SK-N-SH (cell line): ENCODE data around the gene SNX11. TPM values are rescaled to one million over a fixed set of nuclear protein-coding genes. Genes with fewer than 3 reads are reported as not detected.

ENCODE experiments used
- CTCF ChIA-PET: fragments of 300-600, 350-600 bp; formaldehyde crosslinking; extraction: SDS; loops from one replicate; lab custom pipeline; 2021; lab: Yijun Ruan, JAX
- POLR2A ChIA-PET: fragments of 350-600 bp; sonication (Branson Sonifier 250); formaldehyde crosslinking; extraction: SDS; loops from one replicate; lab custom pipeline; 2020; ENCODE audit warnings: antibody characterized with exemption, inconsistent platforms; lab: Yijun Ruan, JAX
- DNase-seq: peaks from one replicate; pipeline ENCODE4 v3.0.0; 2012
- H2AFZ ChIP-seq: fragments of 200-600 bp; sonication (generic); 2 replicates; pipeline ENCODE4 v1.8.1; 2016; ENCODE audit warnings: antibody characterized with exemption, mild to moderate bottlenecking, low read depth
- H3F3A ChIP-seq: fragments of 200-600 bp; sonication (generic); replicated peaks from 2 replicates; pipeline ENCODE3; 2016; ENCODE audit warnings: antibody characterized with exemption, mild to moderate bottlenecking; ENCODE audit not compliant: insufficient read depth
- H3K27ac ChIP-seq, 2 experiments: fragments of 200-500 bp in 1 of 2; fragments of 200-600 bp in 1 of 2; sonication (Bioruptor generic) in 1 of 2; sonication (generic), shearing (Covaris generic) in 1 of 2; 2 replicates each; pipeline versions ENCODE4 v1.5.1 to v1.6.1; 2014 to 2016; ENCODE audit warnings: low read depth in 2 of 2, inconsistent platforms in 1 of 2, low read length in 1 of 2, mild to moderate bottlenecking in 1 of 2, mixed read lengths in 1 of 2
- H3K27me3 ChIP-seq: fragments of 200-600 bp; sonication (generic), shearing (Covaris generic); 2 replicates; pipeline ENCODE4 v1.6.1; 2016; ENCODE audit warnings: mixed run types; ENCODE audit not compliant: insufficient read depth
- H3K36me3 ChIP-seq, 2 experiments: fragments of 200-500 bp in 1 of 2; fragments of 200-600 bp in 1 of 2; sonication (Bioruptor generic) in 1 of 2; sonication (generic) in 1 of 2; replicated peaks in 1 of 2; 2 replicates each; pipeline versions ENCODE3 to v1.5.1; 2014 to 2016; ENCODE audit warnings: low read length in 1 of 2, mild to moderate bottlenecking in 1 of 2; ENCODE audit not compliant: insufficient read depth in 2 of 2, control insufficient read depth in 1 of 2
- H3K4me1 ChIP-seq, 2 experiments: fragments of 200-500 bp in 1 of 2; fragments of 200-600 bp in 1 of 2; sonication (Bioruptor generic) in 1 of 2; sonication (generic), shearing (Covaris generic) in 1 of 2; 2 replicates each; pipeline versions ENCODE4 v1.5.1 to v1.6.1; 2014 to 2016; ENCODE audit warnings: low read depth in 1 of 2, low read length in 1 of 2, mixed run types in 1 of 2; ENCODE audit not compliant: insufficient read depth in 2 of 2, control insufficient read depth in 1 of 2
- H3K4me2 ChIP-seq: fragments of 200-600 bp; sonication (generic), shearing (Covaris generic); 2 replicates; pipeline ENCODE4 v1.6.1; 2017; ENCODE audit warnings: mixed run types
- H3K4me3 ChIP-seq, 2 experiments: fragments of 200-500 bp in 1 of 2; fragments of 200-600 bp in 1 of 2; sonication (Bioruptor generic) in 1 of 2; sonication (generic), shearing (Covaris generic) in 1 of 2; 2 replicates each; pipeline versions ENCODE4 v1.5.1 to v1.8.1; 2014 to 2016; ENCODE audit warnings: low read depth in 2 of 2, inconsistent platforms in 1 of 2, low read length in 1 of 2, mild to moderate bottlenecking in 1 of 2, mixed read lengths in 1 of 2, moderate library complexity in 1 of 2
- H3K79me2 ChIP-seq: fragments of 200-600 bp; sonication (generic); 2 replicates; pipeline ENCODE4 v1.8.1; 2017; ENCODE audit warnings: mild to moderate bottlenecking; ENCODE audit not compliant: insufficient read depth
- H3K9ac ChIP-seq: fragments of 200-600 bp; sonication (generic); 2 replicates; pipeline ENCODE4 v1.6.1; 2017; ENCODE audit warnings: mixed run types
- H3K9me2 ChIP-seq: fragments of 200-600 bp; sonication (generic); 2 replicates; pipeline ENCODE4 v1.6.1; 2017; ENCODE audit warnings: mixed run types
- H3K9me3 ChIP-seq: fragments of 200-600 bp; sonication (generic); 2 replicates; pipeline ENCODE4 v1.6.1; 2017; ENCODE audit warnings: mixed run types, mild to moderate bottlenecking, moderate library complexity
- H4K20me1 ChIP-seq: fragments of 200-600 bp; sonication (generic); 2 replicates; pipeline ENCODE4 v1.6.1; 2017; ENCODE audit warnings: mild to moderate bottlenecking, mixed run types; ENCODE audit not compliant: insufficient read depth
- CHD2 ChIP-seq: fragments of 150-350 bp; IDR thresholded peaks from 2 replicates; pipeline ENCODE4 v1.6.1; 2018; ENCODE audit warnings: low read length; ENCODE audit not compliant: partially characterized antibody
- ELF1 ChIP-seq: IDR thresholded peaks from 2 replicates; pipeline ENCODE4 v1.4.0; 2012
- FOSL2 ChIP-seq: IDR thresholded peaks from 2 replicates; pipeline ENCODE4 v1.4.0; 2012; ENCODE audit warnings: low read depth, mild to moderate bottlenecking, moderate library complexity, borderline replicate concordance
- GATA2 ChIP-seq: sonication (generic); formaldehyde crosslinking; IDR thresholded peaks from 2 replicates; pipeline ENCODE4 v1.5.0; 2020; ENCODE audit warnings: mild to moderate bottlenecking, missing genetic modification reagents
- NRF1 ChIP-seq: IDR thresholded peaks from 2 replicates; pipeline ENCODE4 v1.6.1; 2012; ENCODE audit warnings: low read depth, mild to moderate bottlenecking, low read length
- POLR2AphosphoS5 ChIP-seq: IDR thresholded peaks from 2 replicates; pipeline ENCODE4 v1.6.1; 2012; ENCODE audit warnings: low read depth, low read length
- RAD21 ChIP-seq: IDR thresholded peaks from 2 replicates; pipeline ENCODE4 v1.6.1; 2012; ENCODE audit warnings: mild to moderate bottlenecking, low read length
- RCOR1 ChIP-seq: fragments of 150-350 bp; IDR thresholded peaks from 2 replicates; pipeline ENCODE4 v1.6.1; 2017; ENCODE audit warnings: antibody characterized with exemption, low read length
- RFX5 ChIP-seq: IDR thresholded peaks from 2 replicates; pipeline ENCODE4 v1.6.1; 2012; ENCODE audit warnings: mild to moderate bottlenecking, improper control_type of control experiment, low read length
- SMC3 ChIP-seq: IDR thresholded peaks from 2 replicates; pipeline ENCODE4 v1.6.1; 2012; ENCODE audit warnings: low read depth, low read length, improper control_type of control experiment
- TAF1 ChIP-seq: IDR thresholded peaks from 2 replicates; pipeline ENCODE4 v1.6.1; 2012; ENCODE audit warnings: low read depth, mild to moderate bottlenecking, low read length, moderate library complexity, borderline replicate concordance
- TEAD4 ChIP-seq: IDR thresholded peaks from 2 replicates; pipeline ENCODE4 v1.4.0; 2012; ENCODE audit warnings: mild to moderate bottlenecking, borderline replicate concordance; ENCODE audit not compliant: insufficient read depth
- YY1 ChIP-seq: IDR thresholded peaks from 2 replicates; pipeline ENCODE4 v1.4.0; 2012; ENCODE audit warnings: low read depth, mild to moderate bottlenecking
- WGBS: methylation state at CpG from one replicate; pipeline ENCODE4 v1.1.6; 2017; ENCODE audit warnings: low lambda C conversion rate; 5-methylcytosine and 5-hydroxymethylcytosine counted together
- polyA plus RNA-seq, 3 experiments: library from polyadenylated mRNA; depleted of rRNA; stranded (reverse); fragments of >200 nt; gene quantifications; 2 replicates each; pipeline ENCODE4 v1.2.3, GENCODE V29; 2012
- TF ChIP-seq, protein P1 (sequence below): fragments of 200-600 bp; sonication (generic); IDR thresholded peaks from 2 replicates; pipeline ENCODE4 v1.6.1; 2017; ENCODE audit warnings: antibody characterized with exemption, mild to moderate bottlenecking, moderate library complexity
- TF ChIP-seq, protein P2 (sequence below): IDR thresholded peaks from 2 replicates; pipeline ENCODE4 v1.4.0; 2012; ENCODE audit warnings: low read depth, borderline replicate concordance
- TF ChIP-seq, protein P3 (sequence below): IDR thresholded peaks from 2 replicates; pipeline ENCODE4 v1.6.1; 2012; ENCODE audit warnings: mild to moderate bottlenecking, low read depth, low read length, moderate library complexity

Gene SNX11
- polyA plus RNA-seq, 1 of the 3 experiments (the other 2 are of a cell fraction): 19.0 TPM

- TF ChIP-seq ELF1 (no peak), RCOR1 (no peak), CHD2 (no peak), FOSL2 (no peak), RFX5 (no peak), NRF1 (no peak)
- TF ChIP-seq, protein P1, sequence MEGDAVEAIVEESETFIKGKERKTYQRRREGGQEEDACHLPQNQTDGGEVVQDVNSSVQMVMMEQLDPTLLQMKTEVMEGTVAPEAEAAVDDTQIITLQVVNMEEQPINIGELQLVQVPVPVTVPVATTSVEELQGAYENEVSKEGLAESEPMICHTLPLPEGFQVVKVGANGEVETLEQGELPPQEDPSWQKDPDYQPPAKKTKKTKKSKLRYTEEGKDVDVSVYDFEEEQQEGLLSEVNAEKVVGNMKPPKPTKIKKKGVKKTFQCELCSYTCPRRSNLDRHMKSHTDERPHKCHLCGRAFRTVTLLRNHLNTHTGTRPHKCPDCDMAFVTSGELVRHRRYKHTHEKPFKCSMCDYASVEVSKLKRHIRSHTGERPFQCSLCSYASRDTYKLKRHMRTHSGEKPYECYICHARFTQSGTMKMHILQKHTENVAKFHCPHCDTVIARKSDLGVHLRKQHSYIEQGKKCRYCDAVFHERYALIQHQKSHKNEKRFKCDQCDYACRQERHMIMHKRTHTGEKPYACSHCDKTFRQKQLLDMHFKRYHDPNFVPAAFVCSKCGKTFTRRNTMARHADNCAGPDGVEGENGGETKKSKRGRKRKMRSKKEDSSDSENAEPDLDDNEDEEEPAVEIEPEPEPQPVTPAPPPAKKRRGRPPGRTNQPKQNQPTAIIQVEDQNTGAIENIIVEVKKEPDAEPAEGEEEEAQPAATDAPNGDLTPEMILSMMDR: no peak
- TF ChIP-seq, protein P2, sequence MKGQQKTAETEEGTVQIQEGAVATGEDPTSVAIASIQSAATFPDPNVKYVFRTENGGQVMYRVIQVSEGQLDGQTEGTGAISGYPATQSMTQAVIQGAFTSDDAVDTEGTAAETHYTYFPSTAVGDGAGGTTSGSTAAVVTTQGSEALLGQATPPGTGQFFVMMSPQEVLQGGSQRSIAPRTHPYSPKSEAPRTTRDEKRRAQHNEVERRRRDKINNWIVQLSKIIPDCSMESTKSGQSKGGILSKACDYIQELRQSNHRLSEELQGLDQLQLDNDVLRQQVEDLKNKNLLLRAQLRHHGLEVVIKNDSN: no peak
Measured at GRCh38 chr17:48137656-48138055, 30.1 kb downstream of the SNX11 start (continued).

DNA sequence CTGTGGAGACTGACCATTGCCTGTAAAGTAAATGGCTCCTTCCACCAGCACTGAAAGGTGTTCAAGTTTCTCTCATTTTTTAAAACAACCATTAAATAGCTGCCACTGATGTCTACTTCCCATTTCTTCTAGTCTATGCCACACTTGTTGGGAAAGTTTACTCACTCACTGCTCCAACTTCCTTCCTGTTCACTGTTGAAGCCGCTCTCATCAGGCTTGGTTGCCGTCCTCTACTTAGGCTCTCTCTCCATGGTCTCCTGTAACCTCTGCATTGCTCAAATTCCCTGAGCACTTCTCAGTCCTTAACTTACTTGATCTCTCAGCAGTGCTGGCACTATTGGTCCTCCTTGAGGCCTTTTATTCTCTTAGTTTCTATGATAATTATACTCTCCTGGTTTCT, 32.4 kb downstream of the SNX11 start:
- Histone ChIP-seq H3K9me2 (no peaks in the 10 kb centered on the region), H2AFZ (no peak overlapping the region), H3K27ac (no peak overlapping the region), H4K20me1 (no peaks in the 10 kb centered on the region), H3K9me3 (no peaks in the 10 kb centered on the region), H3K4me3 (no peak overlapping the region), H3K4me2 (no peak overlapping the region), H3K4me1 (no peaks in the 10 kb centered on the region; a peak in 1 of 4 replicates), H3F3A (no peaks in the 10 kb centered on the region), H3K36me3 (no peaks in the 10 kb centered on the region), H3K79me2 (no peaks in the 10 kb centered on the region), H3K27me3 (peaks cover 80% of the 10 kb centered on the region), H3K9ac (no peak overlapping the region)
- ChIA-PET POLR2A (no interaction called here), CTCF (interaction anchor here (0.8 to 2.4 kb wide), 8 partner anchors 8 to 115 kb away, joined by 3 to 11 read pairs (median 4); no protein-coding TSS in a partner anchor)
- DNase-seq: no peak
- TF ChIP-seq TAF1 (no peak), POLR2AphosphoS5 (no peak), SMC3 (no peak), TEAD4 (no peak), YY1 (no peak), GATA2 (CRISPR knock-in tag) (no peak), FOSL2 (no peak), RAD21 (no peak), RCOR1 (no peak)
- TF ChIP-seq, protein P2: no peak
- TF ChIP-seq, protein P3, sequence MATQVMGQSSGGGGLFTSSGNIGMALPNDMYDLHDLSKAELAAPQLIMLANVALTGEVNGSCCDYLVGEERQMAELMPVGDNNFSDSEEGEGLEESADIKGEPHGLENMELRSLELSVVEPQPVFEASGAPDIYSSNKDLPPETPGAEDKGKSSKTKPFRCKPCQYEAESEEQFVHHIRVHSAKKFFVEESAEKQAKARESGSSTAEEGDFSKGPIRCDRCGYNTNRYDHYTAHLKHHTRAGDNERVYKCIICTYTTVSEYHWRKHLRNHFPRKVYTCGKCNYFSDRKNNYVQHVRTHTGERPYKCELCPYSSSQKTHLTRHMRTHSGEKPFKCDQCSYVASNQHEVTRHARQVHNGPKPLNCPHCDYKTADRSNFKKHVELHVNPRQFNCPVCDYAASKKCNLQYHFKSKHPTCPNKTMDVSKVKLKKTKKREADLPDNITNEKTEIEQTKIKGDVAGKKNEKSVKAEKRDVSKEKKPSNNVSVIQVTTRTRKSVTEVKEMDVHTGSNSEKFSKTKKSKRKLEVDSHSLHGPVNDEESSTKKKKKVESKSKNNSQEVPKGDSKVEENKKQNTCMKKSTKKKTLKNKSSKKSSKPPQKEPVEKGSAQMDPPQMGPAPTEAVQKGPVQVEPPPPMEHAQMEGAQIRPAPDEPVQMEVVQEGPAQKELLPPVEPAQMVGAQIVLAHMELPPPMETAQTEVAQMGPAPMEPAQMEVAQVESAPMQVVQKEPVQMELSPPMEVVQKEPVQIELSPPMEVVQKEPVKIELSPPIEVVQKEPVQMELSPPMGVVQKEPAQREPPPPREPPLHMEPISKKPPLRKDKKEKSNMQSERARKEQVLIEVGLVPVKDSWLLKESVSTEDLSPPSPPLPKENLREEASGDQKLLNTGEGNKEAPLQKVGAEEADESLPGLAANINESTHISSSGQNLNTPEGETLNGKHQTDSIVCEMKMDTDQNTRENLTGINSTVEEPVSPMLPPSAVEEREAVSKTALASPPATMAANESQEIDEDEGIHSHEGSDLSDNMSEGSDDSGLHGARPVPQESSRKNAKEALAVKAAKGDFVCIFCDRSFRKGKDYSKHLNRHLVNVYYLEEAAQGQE: no peak
- 56% methylated on average over 2 of the region's 2 CpGs for WGBS
